ENCODE data around the gene EXO1.

Gene EXO1

GRCh38 chr1:241899210-241899609 is 51.2 kb downstream of the EXO1 start:
- TF ChIP-seq CTCF (IDR thresholded peaks at IDR 0.05; ENCODE audit: low read length, missing control alignments): no peak
- no peak for DNase-seq (ENCODE audit: low read depth)
- no peak overlapping the region for H3K4me3 ChIP-seq (replicated peaks; ENCODE audit: low read depth, low read length)

DNA sequence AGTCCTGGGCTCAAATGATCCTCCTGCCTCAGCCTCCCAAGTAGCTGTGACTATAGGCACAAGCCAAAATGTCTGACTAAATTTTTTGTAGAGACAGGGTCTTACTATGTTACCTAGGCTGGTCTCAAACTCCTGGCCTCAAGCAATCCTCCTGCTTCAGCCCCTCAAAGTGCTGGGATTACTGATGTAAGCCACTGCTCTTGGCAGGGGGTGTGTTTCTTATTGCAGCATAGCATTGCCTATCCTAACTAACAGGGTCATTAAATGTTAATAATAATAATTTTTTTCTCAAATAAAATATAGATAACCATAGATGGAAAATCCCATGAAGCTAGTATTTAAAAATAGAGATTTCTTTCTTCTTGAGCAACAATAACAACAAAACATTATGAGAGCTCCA is 52.4 kb downstream of the EXO1 start:
- H3K4me3 ChIP-seq (replicated peaks; ENCODE audit: low read depth, low read length): no peak overlapping the region
- DNase-seq (ENCODE audit: low read depth): no peak
- no peak for TF ChIP-seq CTCF (IDR thresholded peaks at IDR 0.05; ENCODE audit: low read length, missing control alignments)

DNA sequence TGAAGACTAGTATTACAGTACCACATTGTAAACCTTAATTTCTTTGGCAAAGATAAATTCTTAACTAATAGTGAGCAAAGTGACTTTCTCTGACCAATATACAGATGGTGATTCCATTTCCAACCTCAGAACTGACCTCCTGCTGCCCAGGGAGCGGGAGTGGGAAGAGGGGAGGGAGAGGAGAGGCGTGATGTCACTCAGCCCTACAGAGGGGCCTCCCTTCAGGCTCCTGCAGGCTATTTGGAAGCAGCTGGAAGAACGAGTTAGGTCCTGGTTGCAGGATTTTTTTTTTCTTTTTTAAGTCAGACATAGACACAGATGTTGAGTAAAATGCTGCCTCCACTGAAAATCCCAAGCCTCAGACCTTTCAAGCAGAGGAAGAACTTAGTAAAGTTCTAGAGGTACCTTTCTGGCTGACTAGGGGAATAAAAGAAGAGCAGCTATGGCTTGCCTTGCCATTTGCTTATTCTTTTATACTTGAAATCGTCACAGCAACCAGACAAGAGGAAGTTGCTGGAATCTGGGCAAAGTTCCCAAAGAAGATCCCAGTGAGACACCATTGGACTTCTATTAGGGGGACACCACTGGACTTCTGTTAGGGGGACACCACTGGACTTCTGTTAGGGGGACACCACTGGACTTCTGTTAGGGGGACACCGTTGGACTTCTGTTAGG is 54.5 kb downstream of the EXO1 start:
- TF ChIP-seq CTCF (IDR thresholded peaks at IDR 0.05; ENCODE audit: low read length, missing control alignments): no peak
- DNase-seq (ENCODE audit: low read depth): peak; percentile 11
- H3K4me3 ChIP-seq (replicated peaks; ENCODE audit: low read depth, low read length): no peak overlapping the region

- TF ChIP-seq CTCF (IDR thresholded peaks at IDR 0.05; ENCODE audit: low read length, missing control alignments): no peak
- H3K4me3 ChIP-seq (replicated peaks; ENCODE audit: low read depth, low read length): no peak overlapping the region
- DNase-seq (ENCODE audit: low read depth): no peak
These were observed 68.2 kb downstream of the EXO1 start for GRCh38 chr1:241916196-241916595.

- H3K4me3 ChIP-seq (replicated peaks; ENCODE audit: low read depth, low read length): no peak overlapping the region
- DNase-seq (ENCODE audit: low read depth): no peak
- TF ChIP-seq CTCF (IDR thresholded peaks at IDR 0.05; ENCODE audit: low read length, missing control alignments): no peak
These were observed 69.5 kb downstream of the EXO1 start for GRCh38 chr1:241917487-241917886.

- H3K4me3 ChIP-seq (replicated peaks; ENCODE audit: low read depth, low read length): no peak overlapping the region
- DNase-seq (ENCODE audit: low read depth): peak; percentile 71
- TF ChIP-seq CTCF (IDR thresholded peaks at IDR 0.05; ENCODE audit: low read length, missing control alignments): no peak
These were observed 70.9 kb downstream of the EXO1 start for GRCh38 chr1:241918879-241919278.

All from fibroblast of pulmonary artery (primary cell).